Keratinocyte (primary cell): ENCODE data around the gene ARSB.

Experiments
- EZH2 ChIP-seq: IDR thresholded peaks from one replicate; pipeline ENCODE4 v1.6.1; 2012; ENCODE audit warnings: inconsistent platforms, mild to moderate bottlenecking, low read length, moderate library complexity
- TF ChIP-seq, protein P1 (sequence below), 3 experiments: IDR thresholded peaks in 1 of 3; conservative IDR thresholded peaks in 1 of 3; optimal IDR thresholded peaks in 1 of 3; 2 replicates in 2 of 3; 3 replicates in 1 of 3; pipeline versions ENCODE3 to v1.5.1; 2011; ENCODE audit warnings: low read length in 3 of 3, mild to moderate bottlenecking in 3 of 3, moderate library complexity in 2 of 3, control low read depth in 1 of 3, inconsistent platforms in 1 of 3; ENCODE audit not compliant: insufficient read depth in 2 of 3; ENCODE audit errors: extremely low read depth in 1 of 3

DNA sequence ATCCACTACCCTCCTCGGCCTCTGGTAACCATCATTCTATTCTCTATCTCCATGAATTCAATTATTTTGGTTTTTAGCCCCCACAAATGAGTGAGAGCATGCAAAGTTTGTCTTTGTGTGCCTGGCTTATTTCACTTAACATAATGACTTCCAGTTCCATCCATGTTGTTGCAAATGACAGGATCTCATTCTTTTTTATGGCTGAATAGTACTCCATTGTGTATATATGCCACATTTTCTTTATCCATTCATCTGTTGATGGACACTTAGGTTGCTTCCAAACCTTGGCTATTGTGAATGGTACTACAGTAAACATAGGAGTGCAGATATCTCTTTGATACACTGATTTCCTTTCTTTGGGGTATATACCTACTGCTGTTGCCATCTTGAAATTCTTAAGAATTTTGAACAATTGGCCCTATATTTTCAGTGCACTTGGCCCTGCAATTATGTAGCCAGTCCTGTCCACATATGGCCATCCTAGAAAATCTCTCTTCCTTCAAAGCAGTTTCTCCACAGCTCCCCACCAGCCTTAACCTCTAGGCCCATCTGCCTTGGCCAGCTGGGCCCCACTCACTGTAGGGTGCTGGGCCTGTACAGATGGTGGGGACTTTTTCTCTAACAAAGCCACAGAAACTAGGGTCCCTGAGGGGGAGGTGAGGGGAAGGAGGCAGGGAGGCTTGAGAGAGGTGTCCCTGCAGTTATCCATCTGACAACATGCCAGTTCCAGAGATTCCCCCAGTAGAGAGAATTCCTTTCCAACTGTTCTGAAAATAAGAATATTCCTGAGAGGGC, 254.6 kb downstream of the ARSB start:
- TF ChIP-seq, protein P1, sequence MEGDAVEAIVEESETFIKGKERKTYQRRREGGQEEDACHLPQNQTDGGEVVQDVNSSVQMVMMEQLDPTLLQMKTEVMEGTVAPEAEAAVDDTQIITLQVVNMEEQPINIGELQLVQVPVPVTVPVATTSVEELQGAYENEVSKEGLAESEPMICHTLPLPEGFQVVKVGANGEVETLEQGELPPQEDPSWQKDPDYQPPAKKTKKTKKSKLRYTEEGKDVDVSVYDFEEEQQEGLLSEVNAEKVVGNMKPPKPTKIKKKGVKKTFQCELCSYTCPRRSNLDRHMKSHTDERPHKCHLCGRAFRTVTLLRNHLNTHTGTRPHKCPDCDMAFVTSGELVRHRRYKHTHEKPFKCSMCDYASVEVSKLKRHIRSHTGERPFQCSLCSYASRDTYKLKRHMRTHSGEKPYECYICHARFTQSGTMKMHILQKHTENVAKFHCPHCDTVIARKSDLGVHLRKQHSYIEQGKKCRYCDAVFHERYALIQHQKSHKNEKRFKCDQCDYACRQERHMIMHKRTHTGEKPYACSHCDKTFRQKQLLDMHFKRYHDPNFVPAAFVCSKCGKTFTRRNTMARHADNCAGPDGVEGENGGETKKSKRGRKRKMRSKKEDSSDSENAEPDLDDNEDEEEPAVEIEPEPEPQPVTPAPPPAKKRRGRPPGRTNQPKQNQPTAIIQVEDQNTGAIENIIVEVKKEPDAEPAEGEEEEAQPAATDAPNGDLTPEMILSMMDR (optimal IDR thresholded peaks at IDR 0.05 in 1 of 3, IDR thresholded peaks at IDR 0.05 in 1 of 3, conservative IDR thresholded peaks at IDR 0.05 in 1 of 3; ENCODE audit: extremely low read depth in 1 of 3, insufficient read depth in 2 of 3, low read length in 3 of 3), result no peak
- TF ChIP-seq EZH2, result no peak
